ENCODE results near the gene ARPC5L.
"Not testable (repeated sequence)": the region's sequence is repeated elsewhere in the genome, so short reads cannot be mapped to it uniquely, and the experiment has no call there.

DNA sequence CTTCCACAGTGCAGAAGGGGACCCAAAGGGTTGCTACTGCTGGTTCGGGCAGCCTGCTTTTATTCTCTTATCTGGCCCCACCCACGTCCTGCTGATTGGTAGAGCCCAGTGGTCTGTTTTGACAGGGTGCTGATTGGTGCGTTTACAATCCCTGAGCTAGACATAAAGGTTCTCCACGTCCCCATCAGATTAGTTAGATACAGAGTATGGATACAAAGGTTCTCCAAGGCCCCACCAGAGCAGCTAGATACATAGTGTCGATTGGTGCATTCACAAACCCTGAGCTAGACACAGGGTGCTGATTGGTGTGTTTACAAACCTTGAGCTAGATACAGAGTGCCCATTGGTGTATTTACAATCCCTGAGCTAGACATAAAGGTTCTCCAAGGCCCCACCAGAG, 23.8 kb upstream of the ARPC5L start:
- TF ChIP-seq, protein P1, sequence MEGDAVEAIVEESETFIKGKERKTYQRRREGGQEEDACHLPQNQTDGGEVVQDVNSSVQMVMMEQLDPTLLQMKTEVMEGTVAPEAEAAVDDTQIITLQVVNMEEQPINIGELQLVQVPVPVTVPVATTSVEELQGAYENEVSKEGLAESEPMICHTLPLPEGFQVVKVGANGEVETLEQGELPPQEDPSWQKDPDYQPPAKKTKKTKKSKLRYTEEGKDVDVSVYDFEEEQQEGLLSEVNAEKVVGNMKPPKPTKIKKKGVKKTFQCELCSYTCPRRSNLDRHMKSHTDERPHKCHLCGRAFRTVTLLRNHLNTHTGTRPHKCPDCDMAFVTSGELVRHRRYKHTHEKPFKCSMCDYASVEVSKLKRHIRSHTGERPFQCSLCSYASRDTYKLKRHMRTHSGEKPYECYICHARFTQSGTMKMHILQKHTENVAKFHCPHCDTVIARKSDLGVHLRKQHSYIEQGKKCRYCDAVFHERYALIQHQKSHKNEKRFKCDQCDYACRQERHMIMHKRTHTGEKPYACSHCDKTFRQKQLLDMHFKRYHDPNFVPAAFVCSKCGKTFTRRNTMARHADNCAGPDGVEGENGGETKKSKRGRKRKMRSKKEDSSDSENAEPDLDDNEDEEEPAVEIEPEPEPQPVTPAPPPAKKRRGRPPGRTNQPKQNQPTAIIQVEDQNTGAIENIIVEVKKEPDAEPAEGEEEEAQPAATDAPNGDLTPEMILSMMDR (conservative IDR thresholded peaks at IDR 0.05; ENCODE audit: low read depth, low read length): not testable (repeated sequence)
- TF ChIP-seq EZH2 (IDR thresholded peaks at IDR 0.05; ENCODE audit: low read length, unreplicated experiment): not testable (repeated sequence)

All from PC-3 (cell line).